WTC11 (cell line): ENCODE measurements around the gene ZFAND6. TPM values are rescaled to one million over a fixed set of nuclear protein-coding genes. Genes with fewer than 3 reads are reported as not detected.

ENCODE experiments used
- ATAC-seq: fragments of 200-7000 bp; cut with Tn5 transposase; 2 replicates; pipeline ENCODE4 v1.10.0; 2021; ENCODE audit warnings: mild to moderate bottlenecking, moderate library complexity
- CTCF ChIA-PET: fragments of 300-600 bp; sonication (Branson Sonifier 250); formaldehyde crosslinking; loops from one replicate; lab custom pipeline; 2021; ENCODE audit warnings: antibody characterized with exemption; lab: Charles Lee
- POLR2A ChIA-PET: fragments of 350-600 bp; sonication (Branson Sonifier 250); formaldehyde crosslinking; loops from one replicate; lab custom pipeline; 2021; ENCODE audit warnings: antibody characterized with exemption; lab: Charles Lee
- DNase-seq: peaks from one replicate; pipeline ENCODE4 v3.0.0; 2021; ENCODE audit warnings: low spot score
- H3K27ac Mint-ChIP-seq: 2 replicates; pipeline ENCODE4 v1.8.0; 2021; ENCODE audit warnings: mixed read lengths
- H3K27me3 Mint-ChIP-seq: 2 replicates; pipeline ENCODE4 v1.8.0; 2021; ENCODE audit warnings: low read depth, mild to moderate bottlenecking, moderate library complexity, mixed read lengths
- H3K36me3 Mint-ChIP-seq: 2 replicates; pipeline ENCODE4 v1.8.0; 2021; ENCODE audit warnings: mixed read lengths
- H3K4me1 Mint-ChIP-seq: 2 replicates; pipeline ENCODE4 v1.8.0; 2022; ENCODE audit warnings: mixed read lengths
- H3K4me3 Mint-ChIP-seq: 2 replicates; pipeline ENCODE4 v1.8.0; 2021; ENCODE audit warnings: mild to moderate bottlenecking, moderate library complexity, mixed read lengths
- H3K9me3 Mint-ChIP-seq: 2 replicates; pipeline ENCODE4 v1.8.0; 2021; ENCODE audit warnings: mixed read lengths
- ATF1 ChIP-seq: sonication (generic); formaldehyde crosslinking; IDR thresholded peaks from 2 replicates; pipeline ENCODE4 v1.8.1; 2023; ENCODE audit warnings: mild to moderate bottlenecking, moderate library complexity, missing genetic modification reagents
- CDX4 ChIP-seq: fragments of 250-450 bp; sonication (Bioruptor Pico); IDR thresholded peaks from 2 replicates; pipeline ENCODE4 v1.9.0; 2021; ENCODE audit warnings: moderate library complexity, mild to moderate bottlenecking, inconsistent platforms, borderline replicate concordance
- CREB1 ChIP-seq: sonication (generic); formaldehyde crosslinking; IDR thresholded peaks from 2 replicates; pipeline ENCODE4 v1.8.0; 2023; ENCODE audit warnings: mild to moderate bottlenecking, missing genetic modification reagents
- EMX1 ChIP-seq: fragments of 250-450 bp; sonication (Bioruptor Pico); IDR thresholded peaks from 2 replicates; pipeline ENCODE4 v1.8.0; 2021; ENCODE audit warnings: mild to moderate bottlenecking
- ETV6 ChIP-seq: sonication (generic); formaldehyde crosslinking; IDR thresholded peaks from 2 replicates; pipeline ENCODE4 v1.8.1; 2022; ENCODE audit warnings: mild to moderate bottlenecking, missing genetic modification reagents
- FOXP4 ChIP-seq: sonication (generic); formaldehyde crosslinking; IDR thresholded peaks from 2 replicates; pipeline ENCODE4 v1.8.0; 2022; ENCODE audit warnings: mild to moderate bottlenecking, missing genetic modification reagents
- GABPB1 ChIP-seq: sonication (generic); formaldehyde crosslinking; IDR thresholded peaks from 2 replicates; pipeline ENCODE4 v1.8.1; 2023; ENCODE audit warnings: mild to moderate bottlenecking, missing genetic modification reagents
- IRF2 ChIP-seq: sonication (generic); formaldehyde crosslinking; IDR thresholded peaks from 2 replicates; pipeline ENCODE4 v1.8.0; 2022; ENCODE audit warnings: low read depth, missing genetic modification reagents, borderline replicate concordance
- KAT7 ChIP-seq: sonication (generic); formaldehyde crosslinking; IDR thresholded peaks from 2 replicates; pipeline ENCODE4 v1.8.1; 2023; ENCODE audit warnings: missing genetic modification reagents, mild to moderate bottlenecking, borderline replicate concordance
- MXD4 ChIP-seq: fragments of 250-450 bp; sonication (Bioruptor Pico); IDR thresholded peaks from 2 replicates; pipeline ENCODE4 v1.8.0; 2021; ENCODE audit warnings: mild to moderate bottlenecking, moderate library complexity, borderline replicate concordance
- NR1H2 ChIP-seq: sonication (generic); formaldehyde crosslinking; IDR thresholded peaks from 2 replicates; pipeline ENCODE4 v1.9.0; 2021; ENCODE audit warnings: mild to moderate bottlenecking, moderate library complexity, missing genetic modification reagents
- NR3C1 ChIP-seq: sonication (generic); formaldehyde crosslinking; conservative IDR thresholded peaks from 2 replicates; pipeline ENCODE4 v1.8.1; 2023; ENCODE audit warnings: low read depth, mild to moderate bottlenecking, missing genetic modification reagents
- RORB ChIP-seq: fragments of 250-450 bp; sonication (Bioruptor Pico); IDR thresholded peaks from 2 replicates; pipeline ENCODE4 v1.9.0; 2021; ENCODE audit warnings: mild to moderate bottlenecking
- SMAD4 ChIP-seq: sonication (generic); formaldehyde crosslinking; IDR thresholded peaks from 2 replicates; pipeline ENCODE4 v1.8.0; 2022; ENCODE audit warnings: mild to moderate bottlenecking, missing genetic modification reagents
- ZBTB43 ChIP-seq: sonication (generic); formaldehyde crosslinking; IDR thresholded peaks from 2 replicates; pipeline ENCODE4 v1.8.1; 2023; ENCODE audit warnings: mild to moderate bottlenecking, missing genetic modification reagents
- ZNF121 ChIP-seq: sonication (generic); formaldehyde crosslinking; IDR thresholded peaks from 2 replicates; pipeline ENCODE4 v1.8.0; 2023; ENCODE audit warnings: missing genetic modification reagents
- ZNF138 ChIP-seq: sonication (generic); formaldehyde crosslinking; conservative IDR thresholded peaks from 2 replicates; pipeline ENCODE4 v1.8.1; 2022; ENCODE audit warnings: mild to moderate bottlenecking, moderate library complexity, missing genetic modification reagents
- ZNF232 ChIP-seq: sonication (generic); formaldehyde crosslinking; IDR thresholded peaks from 2 replicates; pipeline ENCODE4 v1.8.0; 2022; ENCODE audit warnings: mild to moderate bottlenecking, missing genetic modification reagents
- ZNF425 ChIP-seq: fragments of 250-450 bp; sonication (Bioruptor Pico); conservative IDR thresholded peaks from 2 replicates; pipeline ENCODE4 v1.9.0; 2021; ENCODE audit warnings: mild to moderate bottlenecking
- total RNA-seq: library from RNA; stranded (reverse); gene quantifications from 3 replicates; pipeline ENCODE4 v1.2.3, GENCODE V29; 2021

The ZFAND6 gene
- total RNA-seq, 1 experiment from 2014 or later: 114 TPM

DNA sequence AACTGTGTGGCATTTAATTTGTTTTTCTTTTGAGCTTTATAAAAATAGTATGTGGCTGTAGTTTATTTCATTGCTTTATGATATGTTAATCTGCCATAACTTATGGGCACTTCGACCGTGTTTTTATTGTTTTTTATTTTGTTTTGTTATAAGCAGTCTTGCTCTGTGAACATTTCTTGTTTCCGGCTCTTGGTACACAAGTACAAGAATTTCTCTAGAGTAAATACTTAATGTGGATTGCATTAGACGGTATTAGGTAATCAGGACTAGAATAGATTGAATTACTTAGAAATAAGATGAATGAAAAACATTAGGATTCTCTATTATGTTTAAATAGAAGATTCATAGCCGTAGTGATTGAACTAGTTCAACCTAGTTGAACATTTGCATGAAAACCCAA is 2.1 kb downstream of the ZFAND6 start (continued):
- no peak for TF ChIP-seq EMX1 (CRISPR knock-in tag)

- POLR2A ChIA-PET: interaction anchor here (0.7 kb wide), 1 partner anchor 14 kb away, joined by 6 read pairs; no protein-coding TSS in a partner anchor
- H3K4me1 Mint-ChIP-seq: peaks cover 66% of the 10 kb centered on the region
These were observed 7.4 kb downstream of the ZFAND6 start for GRCh38 chr15:80066912-80067311.

GRCh38 chr15:80068578-80068977 is 9.1 kb downstream of the ZFAND6 start:
- DNase-seq (no peak), ATAC-seq (no peak)
- Mint-ChIP-seq H3K27ac (peak overlapping the region; percentile 76), H3K36me3 (no peaks in the 10 kb centered on the region), H3K4me3 (no peak overlapping the region), H3K27me3 (no peaks in the 10 kb centered on the region), H3K9me3 (no peaks in the 10 kb centered on the region), H3K4me1 (peaks cover 64% of the 10 kb centered on the region)
- TF ChIP-seq MXD4 (CRISPR knock-in tag) (no peak), ZNF121 (CRISPR knock-in tag) (no peak), NR1H2 (CRISPR knock-in tag) (no peak), KAT7 (CRISPR knock-in tag) (no peak), ATF1 (no peak), CREB1 (CRISPR knock-in tag) (no peak), IRF2 (no peak), ZNF425 (CRISPR knock-in tag) (no peak), RORB (CRISPR knock-in tag) (no peak), ZNF138 (CRISPR knock-in tag) (no peak), CDX4 (CRISPR knock-in tag) (no peak), ZNF232 (no peak), ETV6 (no peak), NR3C1 (CRISPR knock-in tag) (no peak), ZBTB43 (CRISPR knock-in tag) (no peak), GABPB1 (CRISPR knock-in tag) (no peak), FOXP4 (CRISPR knock-in tag) (no peak), SMAD4 (CRISPR knock-in tag) (no peak)
- CTCF ChIA-PET: interaction anchor here (1.5 kb wide), 1 partner anchor 15 kb away, joined by 3 read pairs; no protein-coding TSS in a partner anchor
- POLR2A ChIA-PET: no interaction called here

More at GRCh38 chr15:80066912-80067311, 7.4 kb downstream of the ZFAND6 start:
- Mint-ChIP-seq H3K27me3 (no peaks in the 10 kb centered on the region), H3K4me3 (no peak overlapping the region), H3K9me3 (no peaks in the 10 kb centered on the region), H3K27ac (peak overlapping the region; percentile 90), H3K36me3 (no peaks in the 10 kb centered on the region)
- CTCF ChIA-PET: interaction anchor here (0.9 to 1.5 kb wide), 3 partner anchors 10 to 24 kb away, joined by 3 to 5 read pairs (median 5); no protein-coding TSS in a partner anchor
- DNase-seq: no peak
- no peak for ATAC-seq
- no peak for TF ChIP-seq ZNF121 (CRISPR knock-in tag)
